Bronchial epithelial cell (primary cell): Measurements from ENCODE around the gene LAMA5. TPM values are rescaled to one million over a fixed set of nuclear protein-coding genes. Genes with fewer than 3 reads are reported as not detected.

Experiments used
- DNase-seq: peaks from one replicate; pipeline ENCODE4 v3.0.0-alpha.2; 2010; ENCODE audit warnings: low read depth
- FAIRE-seq: peaks from 2 replicates; lab custom pipeline; 2011; peaks lifted over from hg19 to GRCh38; lab: Jason Lieb, UNC
- H3K27me3 ChIP-seq: 2 replicates; pipeline ENCODE4 v1.5.1; 2011; ENCODE audit warnings: low read length; ENCODE audit not compliant: control insufficient read depth, insufficient read depth
- H3K36me3 ChIP-seq: 2 replicates; pipeline ENCODE4 v1.5.1; 2011; ENCODE audit warnings: low read length; ENCODE audit not compliant: control insufficient read depth, insufficient read depth
- H3K4me3 ChIP-seq: 2 replicates; pipeline ENCODE4 v1.5.1; 2011; ENCODE audit warnings: mild to moderate bottlenecking, low read depth, low read length, control low read depth
- CTCF ChIP-seq: IDR thresholded peaks from 2 replicates; pipeline ENCODE4 v1.5.1; 2011; ENCODE audit warnings: mild to moderate bottlenecking, moderate library complexity, low read length, control low read depth, inconsistent platforms; ENCODE audit not compliant: insufficient read depth, severe bottlenecking
- total RNA-seq: library from RNA; depleted of rRNA; stranded (reverse); fragments of >200 nt; gene quantifications from 2 replicates; pipeline ENCODE4 v1.2.1, GENCODE V29; 2014

The LAMA5 gene
- total RNA-seq, 1 donor from 2014 or later = 61.6 TPM

- TF ChIP-seq CTCF = no peak
- no peak for FAIRE-seq
- no peak for DNase-seq
- Histone ChIP-seq H3K27me3 (no peaks in the 10 kb centered on the region), H3K4me3 (no peak overlapping the region), H3K36me3 (no peaks in the 10 kb centered on the region)
Observed at GRCh38 chr20:62408640-62409039, 41.5 kb upstream of the LAMA5 start.

GRCh38 chr20:62408055-62408454 is 40.9 kb upstream of the LAMA5 start:
- Histone ChIP-seq H3K36me3 (no peaks in the 10 kb centered on the region), H3K4me3 (no peak overlapping the region)

GRCh38 chr20:62407221-62407992 is 40.3 kb upstream of the LAMA5 start, which contains the start of gene CABLES2:
TSS of gene CABLES2 (minus strand) at chr20:62407285. CDS start at chr20:62407276, 9 bp downstream.
- Histone ChIP-seq H3K4me3 (peak within 1 kb of the TSS; percentile 52), H3K27me3 (no peaks in the 10 kb centered on the region), H3K36me3 (no peaks in the 10 kb centered on the region)
- TF ChIP-seq CTCF = peak; percentile 6
- FAIRE-seq (no peak), DNase-seq (peak; percentile 81)

More at GRCh38 chr20:62408055-62408454, 40.9 kb upstream of the LAMA5 start:
- no peak for FAIRE-seq
- DNase-seq = no peak
- no peaks in the 10 kb centered on the region for H3K27me3 ChIP-seq
- TF ChIP-seq CTCF = no peak

- TF ChIP-seq CTCF = no peak
- FAIRE-seq (no peak), DNase-seq (no peak)
- Histone ChIP-seq H3K27me3 (no peaks in the 10 kb centered on the region), H3K4me3 (peak overlapping the region; percentile 52), H3K36me3 (no peaks in the 10 kb centered on the region)
Observed at GRCh38 chr20:62406635-62407176, 39.6 kb upstream of the LAMA5 start.

- no peaks in the 10 kb centered on the region for H3K36me3 ChIP-seq
- no peak for DNase-seq
- no peaks in the 10 kb centered on the region for H3K27me3 ChIP-seq
- no peak for TF ChIP-seq CTCF
- FAIRE-seq = no peak
- peak overlapping the region; percentile 52 for H3K4me3 ChIP-seq
Observed at GRCh38 chr20:62405981-62406513, 38.9 kb upstream of the LAMA5 start.
